GM12878 (cell line): ENCODE measurements around the gene PAPSS2. TPM values are rescaled to one million over a fixed set of nuclear protein-coding genes. Genes with fewer than 3 reads are reported as not detected.

ENCODE experiments used
- ATAC-seq: fragments of 200-7000 bp; cut with Tn5 transposase; 3 replicates; pipeline ENCODE4 v1.9.1; 2020; ENCODE audit warnings: mild to moderate bottlenecking, moderate library complexity
- BruUV-seq: library from RNA; stranded (reverse); fragments of 400-500 nt; replicated peaks from 2 replicates; lab custom pipeline; 2021; lab: Mats Ljungman, UMichigan
- CTCF ChIA-PET: fragments of 300-600 bp; sonication (Branson Sonifier 250); formaldehyde crosslinking; extraction: SDS; loops from one replicate; lab custom pipeline; 2021; ENCODE audit warnings: inconsistent platforms; lab: Yijun Ruan, JAX
- POLR2A ChIA-PET: fragments of 350-600 bp; formaldehyde crosslinking; extraction: SDS; loops from one replicate; lab custom pipeline; 2021; ENCODE audit warnings: inconsistent platforms; lab: Charles Lee
- RAD21 ChIA-PET: fragments of 300-600 bp; sonication (Branson Sonifier 250); formaldehyde crosslinking; loops from one replicate; lab custom pipeline; 2023; ENCODE audit warnings: antibody characterized with exemption; ENCODE audit not compliant: unreplicated experiment; lab: Charles Lee
- SMC1A ChIA-PET: fragments of 300-600 bp; sonication (Branson Sonifier 250); formaldehyde crosslinking; loops from one replicate; lab custom pipeline; 2023; ENCODE audit not compliant: unreplicated experiment, uncharacterized antibody; lab: Charles Lee
- DNase-seq: peaks from one replicate; pipeline ENCODE4 v3.0.0-alpha.2; 2011; ENCODE audit warnings: low read depth, low spot score
- FAIRE-seq: peaks from 3 replicates; lab custom pipeline; 2011; peaks lifted over from hg19 to GRCh38; lab: Jason Lieb, UNC
- H2AFZ ChIP-seq: 2 replicates; pipeline ENCODE4 v1.6.0; 2011; ENCODE audit warnings: low read depth, low read length, control low read depth; ENCODE audit not compliant: control insufficient read depth
- H3K27ac ChIP-seq: 2 replicates; pipeline ENCODE4 v1.5.1; 2011; ENCODE audit warnings: control low read depth; ENCODE audit not compliant: control insufficient read depth, insufficient read depth
- H3K27me3 ChIP-seq, 2 experiments: replicated peaks in 1 of 2; 2 replicates each; pipeline versions ENCODE4 v1.6.0 to v1.6.1; 2011; ENCODE audit warnings: low read length in 1 of 2; ENCODE audit not compliant: control insufficient read depth in 2 of 2, insufficient read depth in 2 of 2
- H3K36me3 ChIP-seq, 2 experiments: 2 replicates each; pipeline ENCODE4 v1.5.1; 2011; ENCODE audit warnings: low read length in 1 of 2; ENCODE audit not compliant: control insufficient read depth in 2 of 2, insufficient read depth in 2 of 2
- H3K4me1 ChIP-seq: 2 replicates; pipeline ENCODE4 v1.6.1; 2011; ENCODE audit warnings: mild to moderate bottlenecking, low read length, moderate library complexity, mixed read lengths; ENCODE audit not compliant: control insufficient read depth, insufficient read depth
- H3K4me2 ChIP-seq: 2 replicates; pipeline ENCODE4 v1.6.0; 2011; ENCODE audit warnings: control low read depth; ENCODE audit not compliant: control insufficient read depth, insufficient read depth
- H3K4me3 ChIP-seq: fragments of 200-600 bp; sonication (generic); 2 replicates; pipeline ENCODE4 v1.5.1; 2016
- H3K79me2 ChIP-seq: 2 replicates; pipeline ENCODE4 v1.6.0; 2011; ENCODE audit warnings: low read length; ENCODE audit not compliant: control insufficient read depth, insufficient read depth
- H3K9ac ChIP-seq: 2 replicates; pipeline ENCODE4 v1.8.0; 2011; ENCODE audit warnings: low read length, control low read depth, mixed read lengths; ENCODE audit not compliant: control insufficient read depth, insufficient read depth
- H3K9me3 ChIP-seq: replicated peaks from 3 replicates; pipeline ENCODE4 v1.5.1; 2011; ENCODE audit warnings: mild to moderate bottlenecking, low read length; ENCODE audit not compliant: control insufficient read depth, insufficient read depth
- H4K20me1 ChIP-seq: 2 replicates; pipeline ENCODE4 v1.6.0; 2011; ENCODE audit not compliant: control insufficient read depth, insufficient read depth
- EGR1 ChIP-seq, 2 experiments: IDR thresholded peaks; 1 replicate in 1 of 2; 2 replicates in 1 of 2; pipeline ENCODE4 v1.6.1; 2011 to 2012; ENCODE audit warnings: low read depth in 2 of 2, low read length in 2 of 2, borderline replicate concordance in 1 of 2, mild to moderate bottlenecking in 1 of 2, moderate library complexity in 1 of 2
- PML ChIP-seq: IDR thresholded peaks from 2 replicates; pipeline ENCODE4 v1.6.1; 2012; ENCODE audit warnings: low read length, inconsistent platforms
- POLR2A ChIP-seq: IDR thresholded peaks from 2 replicates; pipeline ENCODE4 v1.6.1; 2011; ENCODE audit warnings: low read depth, mild to moderate bottlenecking, low read length
- RUNX3 ChIP-seq: IDR thresholded peaks from 2 replicates; pipeline ENCODE4 v1.6.1; 2012; ENCODE audit warnings: low read length, inconsistent platforms
- WGBS: methylation state at CpG from one replicate; pipeline ENCODE4 v1.1.6; 2016; ENCODE audit warnings: low lambda C conversion rate; ENCODE audit not compliant: insufficient replicate concordance, insufficient coverage; ENCODE audit errors: missing lambda C conversion rate; 5-methylcytosine and 5-hydroxymethylcytosine counted together
- in situ Hi-C: fragments of 300-500 bp; cut with MboI; formaldehyde crosslinking; loops from 9 replicates; pipeline ENCODE4 v1.14.3; 2018; ENCODE audit warnings: mixed read lengths
- intact Hi-C: fragments of 100-400 bp; cut with micrococcal nuclease; formaldehyde crosslinking; loops from one replicate; pipeline ENCODE4 v1.14.2; 2022; ENCODE audit not compliant: unreplicated experiment
- polyA plus RNA-seq, 11 experiments: library from polyadenylated mRNA; depleted of rRNA in 4 of 11; unstranded in 6 of 11; stranded (reverse) in 5 of 11; fragments of >200 nt; fragmentation: Nextera tagmentation in 4 of 11; fragmentation: Illumina TruSeq in 1 of 11; extraction: Ambion mirVana in 4 of 11; extraction: Trizol in 1 of 11; gene quantifications; 1 replicate in 1 of 11; 2 replicates in 10 of 11; pipeline versions ENCODE4 v1.2.1 to v1.2.3, GENCODE V29; 2011 to 2016; ENCODE audit warnings: inconsistent platforms in 2 of 11, missing spikeins in 2 of 11, low read depth in 1 of 11
- total RNA-seq, 4 experiments: library from RNA; depleted of rRNA in 3 of 4; stranded (reverse); fragments of >200 nt in 3 of 4; fragmentation: Illumina TruSeq in 1 of 4; extraction: Trizol in 1 of 4; gene quantifications; 2 replicates each; pipeline versions ENCODE4 v1.2.1 to v1.2.3, GENCODE V29; 2013 to 2021
- TF ChIP-seq, protein P1 (sequence below): fragments of 450-650 bp; IDR thresholded peaks from 2 replicates; pipeline ENCODE4 v1.6.1; 2016; ENCODE audit warnings: mild to moderate bottlenecking, moderate library complexity, borderline replicate concordance
- TF ChIP-seq, protein P2 (sequence below): fragments of 450-650 bp; IDR thresholded peaks from 2 replicates; pipeline ENCODE4 v1.6.1; 2014; ENCODE audit warnings: mild to moderate bottlenecking
- TF ChIP-seq, protein P3 (sequence below), 3 experiments: IDR thresholded peaks in 2 of 3; conservative IDR thresholded peaks in 1 of 3; 2 replicates each; pipeline ENCODE4 v1.5.1; 2011; ENCODE audit warnings: low read depth in 3 of 3, low read length in 3 of 3, mild to moderate bottlenecking in 3 of 3, control low read depth in 2 of 3, moderate library complexity in 2 of 3, inconsistent platforms in 1 of 3, mixed read lengths in 1 of 3; ENCODE audit not compliant: control insufficient read depth in 2 of 3, insufficient read depth in 1 of 3; ENCODE audit errors: extremely low read depth in 1 of 3
- TF ChIP-seq, protein P4 (sequence below): IDR thresholded peaks from 2 replicates; pipeline ENCODE4 v1.6.1; 2011; ENCODE audit warnings: borderline replicate concordance, low read depth, mild to moderate bottlenecking, moderate library complexity, low read length; ENCODE audit not compliant: insufficient read depth, poor library complexity, severe bottlenecking
- TF ChIP-seq, protein P5 (sequence below): IDR thresholded peaks from 2 replicates; pipeline ENCODE4 v1.6.1; 2012; ENCODE audit warnings: low read depth, low read length, improper control_type of control experiment

PAPSS2 gene
- total and polyA plus RNA-seq, 10 of the 15 experiments (the other 5 are each of a cell fraction or from before 2014, with no cell fraction given) = 0.15 to 2.1 (median 0.37) TPM

DNA sequence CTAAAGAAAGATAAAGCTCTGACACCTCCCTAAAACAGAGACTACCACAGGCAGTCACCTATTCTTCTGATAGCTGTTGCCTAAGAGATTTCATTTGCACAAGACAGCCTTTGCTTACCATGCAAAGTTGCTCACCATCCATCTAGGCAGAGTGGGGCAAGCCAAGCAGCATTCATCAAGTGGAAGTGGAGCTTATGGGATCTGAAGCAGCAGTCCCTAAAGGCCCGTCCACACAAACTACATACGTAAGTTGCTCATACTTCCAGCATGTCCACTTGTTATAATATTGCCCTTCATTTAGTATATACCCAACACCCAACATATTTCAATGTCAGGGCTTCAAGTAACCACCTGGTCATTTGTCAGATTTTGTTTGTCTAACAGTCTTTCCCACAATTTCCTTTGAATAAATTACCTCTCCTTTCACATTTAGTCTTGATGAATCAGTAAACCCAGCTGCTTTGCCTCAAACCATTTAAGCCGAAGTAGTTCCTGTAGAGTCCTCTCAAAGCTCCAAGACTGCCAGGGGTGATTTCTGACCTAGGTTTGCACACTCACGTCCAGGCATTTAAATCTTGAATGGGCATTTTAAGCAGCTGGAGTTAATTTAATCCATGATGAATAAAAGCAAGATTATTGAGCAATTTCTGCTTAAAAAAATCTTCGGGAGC is 90.5 kb downstream of the PAPSS2 start:
- FAIRE-seq = no peak
- Histone ChIP-seq H3K27ac (no peak overlapping the region), H3K4me1 (peaks cover 9% of the 10 kb centered on the region; the same call in 1 of the 2 replicates), H3K9me3 (no peaks in the 10 kb centered on the region), H3K4me2 (no peak overlapping the region), H3K36me3 (peaks cover 0 to 6% of the 10 kb centered on the region in 2 experiments; a peak in 2 of 4 replicates), H4K20me1 (no peaks in the 10 kb centered on the region), H2AFZ (no peak overlapping the region), H3K79me2 (no peaks in the 10 kb centered on the region), H3K4me3 (no peak overlapping the region), H3K27me3 (no peaks in the 10 kb centered on the region), H3K9ac (no peak overlapping the region)
- ChIA-PET CTCF (interaction anchor here (0.9 to 2.6 kb wide), 4 partner anchors 13 to 23 kb away, joined by 3 to 9 read pairs (median 4); no protein-coding TSS in a partner anchor), SMC1A (interaction anchor here (0.8 to 2.4 kb wide), 8 partner anchors 9 to 362 kb away, joined by 3 to 10 read pairs (median 4); no protein-coding TSS in a partner anchor), RAD21 (no interaction called here), POLR2A (interaction anchor here (1.3 kb wide), 1 partner anchor 11 kb away, joined by 3 read pairs; no protein-coding TSS in a partner anchor)
- intact Hi-C loops (no loop called here), in situ Hi-C loops (no loop called here)
- WGBS = 58% methylated on average over 5 of the region's 5 CpGs
- no TSS peak for BruUV-seq
- peak; percentile 22; the same call in 2 of the 3 replicates for ATAC-seq
- TF ChIP-seq, protein P1, sequence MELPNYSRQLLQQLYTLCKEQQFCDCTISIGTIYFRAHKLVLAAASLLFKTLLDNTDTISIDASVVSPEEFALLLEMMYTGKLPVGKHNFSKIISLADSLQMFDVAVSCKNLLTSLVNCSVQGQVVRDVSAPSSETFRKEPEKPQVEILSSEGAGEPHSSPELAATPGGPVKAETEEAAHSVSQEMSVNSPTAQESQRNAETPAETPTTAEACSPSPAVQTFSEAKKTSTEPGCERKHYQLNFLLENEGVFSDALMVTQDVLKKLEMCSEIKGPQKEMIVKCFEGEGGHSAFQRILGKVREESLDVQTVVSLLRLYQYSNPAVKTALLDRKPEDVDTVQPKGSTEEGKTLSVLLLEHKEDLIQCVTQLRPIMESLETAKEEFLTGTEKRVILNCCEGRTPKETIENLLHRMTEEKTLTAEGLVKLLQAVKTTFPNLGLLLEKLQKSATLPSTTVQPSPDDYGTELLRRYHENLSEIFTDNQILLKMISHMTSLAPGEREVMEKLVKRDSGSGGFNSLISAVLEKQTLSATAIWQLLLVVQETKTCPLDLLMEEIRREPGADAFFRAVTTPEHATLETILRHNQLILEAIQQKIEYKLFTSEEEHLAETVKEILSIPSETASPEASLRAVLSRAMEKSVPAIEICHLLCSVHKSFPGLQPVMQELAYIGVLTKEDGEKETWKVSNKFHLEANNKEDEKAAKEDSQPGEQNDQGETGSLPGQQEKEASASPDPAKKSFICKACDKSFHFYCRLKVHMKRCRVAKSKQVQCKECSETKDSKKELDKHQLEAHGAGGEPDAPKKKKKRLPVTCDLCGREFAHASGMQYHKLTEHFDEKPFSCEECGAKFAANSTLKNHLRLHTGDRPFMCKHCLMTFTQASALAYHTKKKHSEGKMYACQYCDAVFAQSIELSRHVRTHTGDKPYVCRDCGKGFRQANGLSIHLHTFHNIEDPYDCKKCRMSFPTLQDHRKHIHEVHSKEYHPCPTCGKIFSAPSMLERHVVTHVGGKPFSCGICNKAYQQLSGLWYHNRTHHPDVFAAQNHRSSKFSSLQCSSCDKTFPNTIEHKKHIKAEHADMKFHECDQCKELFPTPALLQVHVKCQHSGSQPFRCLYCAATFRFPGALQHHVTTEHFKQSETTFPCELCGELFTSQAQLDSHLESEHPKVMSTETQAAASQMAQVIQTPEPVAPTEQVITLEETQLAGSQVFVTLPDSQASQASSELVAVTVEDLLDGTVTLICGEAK = no peak
- TF ChIP-seq RUNX3 (0 out of 2 replicates have a peak, but pooled peaks have one; percentile 5), EGR1 (IDR thresholded peaks at IDR 0.05; ENCODE audit: borderline replicate concordance in 1 of 2, low read depth in 2 of 2, low read length in 2 of 2) (no peak), POLR2A (peak; percentile 44; the same call in 1 of the 2 replicates), PML (peak; percentile 18; the same call in 1 of the 2 replicates)
- TF ChIP-seq, protein P2, sequence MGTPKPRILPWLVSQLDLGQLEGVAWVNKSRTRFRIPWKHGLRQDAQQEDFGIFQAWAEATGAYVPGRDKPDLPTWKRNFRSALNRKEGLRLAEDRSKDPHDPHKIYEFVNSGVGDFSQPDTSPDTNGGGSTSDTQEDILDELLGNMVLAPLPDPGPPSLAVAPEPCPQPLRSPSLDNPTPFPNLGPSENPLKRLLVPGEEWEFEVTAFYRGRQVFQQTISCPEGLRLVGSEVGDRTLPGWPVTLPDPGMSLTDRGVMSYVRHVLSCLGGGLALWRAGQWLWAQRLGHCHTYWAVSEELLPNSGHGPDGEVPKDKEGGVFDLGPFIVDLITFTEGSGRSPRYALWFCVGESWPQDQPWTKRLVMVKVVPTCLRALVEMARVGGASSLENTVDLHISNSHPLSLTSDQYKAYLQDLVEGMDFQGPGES = no peak
- TF ChIP-seq, protein P3, sequence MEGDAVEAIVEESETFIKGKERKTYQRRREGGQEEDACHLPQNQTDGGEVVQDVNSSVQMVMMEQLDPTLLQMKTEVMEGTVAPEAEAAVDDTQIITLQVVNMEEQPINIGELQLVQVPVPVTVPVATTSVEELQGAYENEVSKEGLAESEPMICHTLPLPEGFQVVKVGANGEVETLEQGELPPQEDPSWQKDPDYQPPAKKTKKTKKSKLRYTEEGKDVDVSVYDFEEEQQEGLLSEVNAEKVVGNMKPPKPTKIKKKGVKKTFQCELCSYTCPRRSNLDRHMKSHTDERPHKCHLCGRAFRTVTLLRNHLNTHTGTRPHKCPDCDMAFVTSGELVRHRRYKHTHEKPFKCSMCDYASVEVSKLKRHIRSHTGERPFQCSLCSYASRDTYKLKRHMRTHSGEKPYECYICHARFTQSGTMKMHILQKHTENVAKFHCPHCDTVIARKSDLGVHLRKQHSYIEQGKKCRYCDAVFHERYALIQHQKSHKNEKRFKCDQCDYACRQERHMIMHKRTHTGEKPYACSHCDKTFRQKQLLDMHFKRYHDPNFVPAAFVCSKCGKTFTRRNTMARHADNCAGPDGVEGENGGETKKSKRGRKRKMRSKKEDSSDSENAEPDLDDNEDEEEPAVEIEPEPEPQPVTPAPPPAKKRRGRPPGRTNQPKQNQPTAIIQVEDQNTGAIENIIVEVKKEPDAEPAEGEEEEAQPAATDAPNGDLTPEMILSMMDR (IDR thresholded peaks at IDR 0.05 in 2 of 3, conservative IDR thresholded peaks at IDR 0.05 in 1 of 3; ENCODE audit: control insufficient read depth in 2 of 3, extremely low read depth in 1 of 3, insufficient read depth in 1 of 3, low read depth in 3 of 3, low read length in 3 of 3) = no peak
- TF ChIP-seq, protein P4, sequence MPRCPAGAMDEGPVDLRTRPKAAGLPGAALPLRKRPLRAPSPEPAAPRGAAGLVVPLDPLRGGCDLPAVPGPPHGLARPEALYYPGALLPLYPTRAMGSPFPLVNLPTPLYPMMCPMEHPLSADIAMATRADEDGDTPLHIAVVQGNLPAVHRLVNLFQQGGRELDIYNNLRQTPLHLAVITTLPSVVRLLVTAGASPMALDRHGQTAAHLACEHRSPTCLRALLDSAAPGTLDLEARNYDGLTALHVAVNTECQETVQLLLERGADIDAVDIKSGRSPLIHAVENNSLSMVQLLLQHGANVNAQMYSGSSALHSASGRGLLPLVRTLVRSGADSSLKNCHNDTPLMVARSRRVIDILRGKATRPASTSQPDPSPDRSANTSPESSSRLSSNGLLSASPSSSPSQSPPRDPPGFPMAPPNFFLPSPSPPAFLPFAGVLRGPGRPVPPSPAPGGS = peak; percentile 40
- TF ChIP-seq, protein P5, sequence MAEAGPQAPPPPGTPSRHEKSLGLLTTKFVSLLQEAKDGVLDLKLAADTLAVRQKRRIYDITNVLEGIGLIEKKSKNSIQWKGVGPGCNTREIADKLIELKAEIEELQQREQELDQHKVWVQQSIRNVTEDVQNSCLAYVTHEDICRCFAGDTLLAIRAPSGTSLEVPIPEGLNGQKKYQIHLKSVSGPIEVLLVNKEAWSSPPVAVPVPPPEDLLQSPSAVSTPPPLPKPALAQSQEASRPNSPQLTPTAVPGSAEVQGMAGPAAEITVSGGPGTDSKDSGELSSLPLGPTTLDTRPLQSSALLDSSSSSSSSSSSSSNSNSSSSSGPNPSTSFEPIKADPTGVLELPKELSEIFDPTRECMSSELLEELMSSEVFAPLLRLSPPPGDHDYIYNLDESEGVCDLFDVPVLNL = no peak
- no peak for DNase-seq
